Measurements from ENCODE around the gene ZNF674.
A peak's percentile ranks its signal among the peaks of the same experiment; 100 is the strongest.
"Not testable (repeated sequence)": the region's sequence is repeated elsewhere in the genome, so short reads cannot be mapped to it uniquely, and the experiment has no call there.

Gene ZNF674

DNA sequence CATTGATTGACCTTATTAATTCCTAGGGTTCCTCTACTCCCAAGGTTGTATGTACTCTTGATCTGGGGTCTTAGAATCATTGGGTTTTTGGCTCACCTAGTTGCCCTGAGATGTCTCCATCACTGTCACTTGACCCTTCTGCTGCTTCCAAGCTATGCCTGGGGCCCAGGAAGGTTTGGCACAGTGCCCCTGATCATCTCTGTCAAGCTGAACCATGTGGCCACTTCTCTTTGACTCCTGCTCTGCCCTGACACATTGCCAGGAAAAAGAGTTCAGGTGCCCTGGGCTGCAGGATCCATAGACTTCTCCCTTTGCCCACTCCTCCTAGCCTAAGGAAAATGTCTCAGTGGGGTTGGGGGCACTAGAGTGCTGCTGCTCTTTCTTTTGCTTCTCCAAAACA is 24.4 kb upstream of the ZNF674 start:
- DNase-seq (ENCODE audit: low read depth), result no peak

- no peak for DNase-seq (ENCODE audit: low read depth)
Measured at GRCh38 chrX:46567388-46567787, 22.2 kb upstream of the ZNF674 start.

DNA sequence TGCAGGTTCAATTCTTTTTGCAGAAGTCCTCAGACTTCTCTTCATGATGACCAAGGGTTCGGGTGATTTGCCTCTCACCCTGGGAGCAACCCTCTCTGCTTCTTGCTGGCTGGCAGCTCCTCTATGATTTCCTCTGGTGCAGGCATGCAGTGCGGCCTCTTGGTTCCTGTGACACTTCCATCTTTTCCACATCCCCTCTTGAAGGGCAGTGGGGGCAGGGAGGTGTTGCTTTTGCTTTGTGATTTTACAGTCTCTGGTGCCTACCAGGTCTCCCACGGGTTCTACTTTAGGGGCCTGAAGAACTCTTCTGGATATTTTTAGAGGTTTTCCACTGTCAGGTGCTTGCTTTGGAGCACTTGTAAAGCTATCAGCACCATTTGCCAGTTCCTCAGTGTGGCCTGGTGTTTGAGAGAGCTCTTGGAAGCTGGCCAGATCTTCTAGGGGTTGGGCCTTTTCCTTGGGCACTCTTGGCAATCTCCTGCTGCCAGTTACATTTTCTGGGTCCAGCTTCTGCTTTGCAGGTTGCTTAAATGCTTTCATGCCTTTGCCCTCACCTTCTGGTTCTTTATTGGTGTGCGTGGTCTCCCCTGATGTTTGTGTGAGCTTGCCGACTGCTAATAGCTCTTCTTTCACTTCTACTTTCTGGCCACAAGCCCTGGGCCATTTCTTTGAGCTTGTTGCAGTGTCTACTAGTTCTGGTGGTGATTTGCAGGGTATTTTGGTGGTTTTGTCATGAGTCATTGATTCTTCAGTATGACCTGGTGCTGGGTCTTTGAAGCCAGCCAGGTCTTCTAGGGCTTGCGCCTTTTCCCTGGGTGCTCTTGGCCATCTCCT is 16.8 kb upstream of the ZNF674 start:
- peak; percentile 8 for DNase-seq (ENCODE audit: low read depth)

DNA sequence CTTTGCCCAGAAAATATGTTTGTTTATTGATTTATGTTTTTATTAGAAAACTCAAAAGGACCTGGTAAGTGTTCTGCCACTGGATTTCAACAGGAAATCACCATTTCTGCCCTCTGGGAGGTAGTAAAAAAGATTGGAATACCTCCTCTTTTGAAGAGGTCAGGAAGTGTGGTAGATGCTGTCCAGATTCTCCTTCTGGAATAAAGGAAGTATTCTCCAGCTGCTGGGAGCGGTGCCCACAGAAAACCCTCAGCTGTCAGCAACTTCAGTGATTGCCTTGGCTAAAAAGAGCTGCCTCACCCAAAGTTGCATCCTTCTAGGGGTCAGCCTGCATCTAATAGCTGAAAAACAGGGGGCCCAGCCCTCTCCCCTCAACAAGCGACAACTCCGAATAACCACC is 13.8 kb upstream of the ZNF674 start:
- peak; percentile 28 for DNase-seq (ENCODE audit: low read depth)

- DNase-seq (ENCODE audit: low read depth), result peak; percentile 43
Measured at GRCh38 chrX:46554942-46555341, 9.7 kb upstream of the ZNF674 start.

- DNase-seq (ENCODE audit: low read depth), result no peak
Measured at GRCh38 chrX:46553935-46554334, 8.7 kb upstream of the ZNF674 start.

- DNase-seq (ENCODE audit: low read depth), result peak; percentile 63
Measured at GRCh38 chrX:46551494-46552128, 6.4 kb upstream of the ZNF674 start.

DNA sequence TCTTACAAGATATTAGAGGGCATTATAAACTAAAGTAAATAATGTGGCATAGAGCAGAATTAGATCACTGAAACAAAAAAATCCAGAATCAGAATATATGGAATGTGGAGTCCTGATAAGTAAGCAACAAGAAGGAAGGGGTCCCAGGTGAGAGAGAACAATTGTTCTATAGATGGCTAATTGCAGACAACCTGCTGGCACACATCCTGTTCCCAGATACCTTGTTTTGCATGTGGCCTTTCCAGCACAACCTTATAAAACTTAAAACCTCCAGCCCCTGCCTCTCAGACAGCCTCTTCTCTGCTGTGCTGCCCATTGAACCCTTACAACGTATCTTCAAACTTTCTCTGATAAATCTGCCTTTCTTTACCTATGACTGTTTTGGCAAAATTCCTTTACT is 4.7 kb upstream of the ZNF674 start:
- no peak for DNase-seq (ENCODE audit: low read depth)

DNA sequence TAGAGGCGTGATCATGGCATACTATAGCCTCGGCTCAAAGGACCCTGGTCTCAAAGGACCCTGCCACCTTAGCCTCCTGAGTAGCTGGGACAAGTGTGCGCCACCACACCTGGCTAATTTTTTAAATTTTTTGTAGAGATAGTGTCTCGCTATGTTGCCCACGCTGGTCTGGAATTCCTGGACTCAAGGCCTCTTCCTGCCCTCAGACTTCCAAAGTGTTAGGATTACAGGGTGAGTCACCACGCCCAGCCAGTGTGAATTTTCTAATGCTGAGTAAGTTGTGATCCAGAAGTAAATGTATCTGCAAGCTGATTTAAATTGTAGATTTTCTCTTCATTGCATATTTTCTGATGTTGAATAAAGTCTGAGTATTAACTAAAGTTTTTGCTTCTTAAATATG is 2.6 kb upstream of the ZNF674 start:
- DNase-seq (ENCODE audit: low read depth), result peak; percentile 87

- not testable (repeated sequence) for DNase-seq (ENCODE audit: low read depth)
Measured at GRCh38 chrX:46544527-46544926, 694 bp downstream of the ZNF674 start.

- DNase-seq (ENCODE audit: low read depth), result no peak
Measured at GRCh38 chrX:46543441-46543840, 1.8 kb downstream of the ZNF674 start.

DNA sequence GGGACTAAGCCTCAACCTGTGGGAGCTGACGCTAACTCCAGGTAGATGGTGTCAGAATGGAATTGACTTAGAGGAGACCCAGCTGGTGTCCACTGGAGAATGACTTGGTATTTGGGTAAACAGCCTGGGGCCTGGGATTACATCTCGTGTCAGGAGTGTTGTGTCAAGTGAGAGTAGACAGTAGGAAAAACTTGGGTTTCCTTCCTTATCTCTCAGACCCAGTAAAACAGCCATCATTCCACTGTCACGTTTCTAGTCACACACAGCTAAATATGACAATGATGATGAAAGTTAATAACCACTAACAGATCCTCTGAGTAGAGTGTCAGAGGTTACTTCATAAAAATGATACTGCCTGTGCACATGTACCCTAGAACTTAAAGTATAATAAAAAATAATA is 13.8 kb downstream of the ZNF674 start:
- DNase-seq (ENCODE audit: low read depth), result no peak

- DNase-seq (ENCODE audit: low read depth), result not testable (repeated sequence)
Measured at GRCh38 chrX:46530404-46530908, 14.8 kb downstream of the ZNF674 start.

GRCh38 chrX:46529740-46530403 is 15.3 kb downstream of the ZNF674 start:
- DNase-seq (ENCODE audit: low read depth), result not testable (repeated sequence)

DNA sequence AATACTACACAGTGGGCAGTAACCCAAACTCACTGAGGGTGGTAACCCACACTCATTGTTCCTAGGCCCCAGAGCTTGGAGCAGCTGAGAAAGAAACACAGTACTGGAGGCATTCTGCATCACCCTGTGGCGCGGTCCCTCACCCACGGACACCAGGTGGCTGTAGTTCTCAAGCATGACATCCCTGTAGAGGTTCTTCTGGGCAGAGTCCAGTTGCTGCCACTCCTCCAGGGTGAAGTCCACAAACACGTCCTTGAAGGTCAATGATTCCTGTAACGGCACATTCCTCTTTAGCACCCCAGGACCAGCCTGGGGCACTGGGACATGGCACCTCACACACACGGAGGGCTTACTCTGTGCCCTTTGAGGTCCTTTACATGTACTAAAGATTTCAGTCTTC is 16.6 kb downstream of the ZNF674 start:
- DNase-seq (ENCODE audit: low read depth), result not testable (repeated sequence)

- DNase-seq (ENCODE audit: low read depth), result no peak
Measured at GRCh38 chrX:46506076-46506475, 39.1 kb downstream of the ZNF674 start.

DNA sequence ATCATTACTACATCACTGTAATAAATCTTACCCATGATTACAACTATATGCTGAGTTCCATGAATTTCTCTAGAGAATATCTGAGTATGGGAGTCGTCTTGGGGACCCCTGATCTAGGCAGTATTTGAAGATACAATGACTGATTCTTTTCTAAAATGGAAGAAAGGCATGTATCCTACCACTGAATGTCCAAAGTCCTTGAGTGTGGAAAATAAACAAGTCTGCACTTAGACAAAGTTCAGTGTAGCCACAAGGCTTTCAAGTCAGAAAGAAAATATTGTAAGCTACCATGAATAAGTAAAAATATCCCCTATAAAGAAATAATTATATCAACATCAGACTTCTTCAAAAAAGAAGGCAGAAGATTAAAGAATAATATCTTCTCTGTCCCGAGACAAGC is 42.4 kb downstream of the ZNF674 start:
- DNase-seq (ENCODE audit: low read depth), result no peak

DNA sequence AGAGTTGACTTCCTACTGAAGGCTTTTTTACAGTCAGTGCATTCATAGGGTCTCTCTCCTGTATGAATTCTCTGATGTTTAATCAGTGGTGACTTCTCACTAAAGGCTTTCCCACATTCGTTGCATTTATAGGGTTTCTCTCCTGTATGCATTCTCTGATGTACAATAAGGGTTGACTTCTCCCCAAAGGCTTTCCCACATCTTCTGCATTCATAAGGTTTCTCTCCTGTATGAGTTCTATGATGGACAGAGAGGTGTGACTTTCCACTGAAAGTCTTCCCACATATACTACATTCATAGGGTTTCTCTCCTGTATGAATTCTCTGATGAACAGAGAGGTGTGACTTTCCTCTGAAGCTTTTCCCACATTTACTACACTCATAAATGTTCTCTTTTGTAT is 45.2 kb downstream of the ZNF674 start:
- DNase-seq (ENCODE audit: low read depth), result no peak

GRCh38 chrX:46488712-46489111 is 56.5 kb downstream of the ZNF674 start:
- DNase-seq (ENCODE audit: low read depth), result no peak

GRCh38 chrX:46485897-46486296 is 59.3 kb downstream of the ZNF674 start:
- DNase-seq (ENCODE audit: low read depth), result no peak

DNA sequence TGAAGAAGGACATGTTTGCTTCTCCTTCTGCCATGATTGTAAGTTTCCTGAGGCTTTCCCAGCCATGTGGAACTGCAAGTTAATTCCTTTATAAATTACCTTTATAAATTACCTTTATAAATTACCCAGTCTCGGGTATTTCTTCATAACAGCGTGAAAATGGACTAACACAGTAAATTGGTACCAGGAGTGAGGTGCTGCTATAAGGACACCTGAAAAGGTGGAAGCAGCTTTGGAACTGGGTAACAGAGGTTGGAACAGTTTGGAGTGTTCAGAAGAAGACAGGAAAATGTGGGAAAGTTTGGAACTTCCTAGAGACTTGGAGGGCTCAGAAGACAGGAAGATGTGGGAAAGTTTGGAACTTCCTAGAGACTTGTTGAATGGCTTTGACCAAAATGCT is 66.6 kb downstream of the ZNF674 start:
- not testable (repeated sequence) for DNase-seq (ENCODE audit: low read depth)

DNA sequence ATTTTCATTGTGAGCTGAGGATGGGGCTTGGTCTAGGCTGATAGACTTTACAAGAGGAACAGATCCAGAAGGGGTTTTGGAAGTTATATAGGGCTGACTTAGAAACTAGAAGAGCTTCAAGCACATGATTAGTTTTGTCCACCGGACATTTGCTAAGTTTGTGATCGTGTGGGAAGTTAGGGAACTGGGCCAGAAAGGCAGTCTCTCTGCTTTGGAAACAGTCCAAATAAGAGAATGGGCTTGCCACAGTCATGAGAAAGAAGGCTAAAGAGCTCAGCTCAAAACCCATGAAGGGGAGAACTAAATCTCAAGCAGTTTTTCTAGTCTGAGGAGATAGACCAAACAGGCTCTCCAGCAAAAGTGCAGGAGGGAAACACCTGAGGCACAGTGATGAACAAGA is 67.8 kb downstream of the ZNF674 start:
- DNase-seq (ENCODE audit: low read depth), result no peak

DNA sequence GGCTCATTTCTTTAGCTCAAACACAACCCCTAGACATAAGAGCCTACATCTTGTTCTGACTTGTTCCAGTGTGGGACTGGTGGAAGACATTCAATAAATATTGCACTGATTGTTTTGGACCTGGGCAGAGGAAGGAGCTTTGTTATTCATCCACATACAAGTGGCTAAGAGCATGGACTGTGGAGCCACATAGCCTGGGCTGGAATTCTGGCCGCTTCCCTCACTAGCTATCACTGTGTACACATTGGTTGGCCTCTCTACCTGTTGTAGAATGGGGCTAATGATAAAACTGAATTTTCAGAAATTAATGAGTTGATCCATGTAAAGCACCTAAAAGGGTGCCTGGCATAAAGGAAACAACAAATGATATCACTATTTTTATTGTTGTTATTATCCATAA is 80.0 kb downstream of the ZNF674 start:
- no peak for DNase-seq (ENCODE audit: low read depth)

Measured in EH (cell line).